Activated T-helper 2 cell treated with anti-CD3 and anti-CD28 coated beads, Interferon-gamma antibody, Interleukin-2, Interleukin-4, amounts not matched to agents 10 μg/mL and 5 μg/mL and 100 μg/mL, durations not matched to agents 14 hours and 24 hours and 36 hours (primary cell): Measurements from ENCODE around the gene PCF11. TPM values are rescaled to one million over a fixed set of nuclear protein-coding genes. Genes with fewer than 3 reads are reported as not detected.

Experiments
- DNase-seq: peaks from one replicate; pipeline ENCODE4 v3.0.0; 2021; ENCODE audit warnings: low spot score
- H3K27ac Mint-ChIP-seq: one replicate; pipeline ENCODE4 v1.8.0; 2021; ENCODE audit warnings: mixed read lengths
- H3K27me3 Mint-ChIP-seq: one replicate; pipeline ENCODE4 v1.8.0; 2021; ENCODE audit warnings: low read depth, mixed read lengths
- H3K36me3 Mint-ChIP-seq: one replicate; pipeline ENCODE4 v1.8.0; 2021; ENCODE audit warnings: low read depth, mixed read lengths
- H3K4me1 Mint-ChIP-seq: one replicate; pipeline ENCODE4 v1.8.0; 2021; ENCODE audit warnings: low read depth, mixed read lengths
- H3K4me3 Mint-ChIP-seq: one replicate; pipeline ENCODE4 v1.8.0; 2021; ENCODE audit warnings: low read depth, mild to moderate bottlenecking, moderate library complexity, mixed read lengths
- H3K9me3 Mint-ChIP-seq: one replicate; pipeline ENCODE4 v1.8.0; 2021; ENCODE audit warnings: mixed read lengths
- intact Hi-C: fragments of 100-400 bp; cut with micrococcal nuclease; formaldehyde crosslinking; loops from one replicate; pipeline ENCODE4 v1.15.1; 2023
- total RNA-seq: library from RNA; stranded (reverse); gene quantifications from 2 replicates; pipeline ENCODE4 v1.2.3, GENCODE V29; 2022

Gene PCF11
- 62.9 and 63.0 TPM in 2 replicates for total RNA-seq

GRCh38 chr11:83156996-83157593 lies at the start of gene PCF11:
TSS of gene PCF11 (plus strand) at chr11:83157131. CDS start at chr11:83157440, 309 bp downstream.
- Mint-ChIP-seq H3K27me3 (no peaks in the 10 kb centered on the region), H3K4me1 (peaks cover 29% of the 10 kb centered on the region), H3K9me3 (no peaks in the 10 kb centered on the region), H3K36me3 (peaks cover 53% of the 10 kb centered on the region), H3K27ac (peak within 1 kb of the TSS; percentile 100), H3K4me3 (peak within 1 kb of the TSS; percentile 99)
- intact Hi-C loops: loop anchor here (1.0 to 2.0 kb wide), 8 partner anchors 36 to 256 kb away; partner anchors contain the start of genes ANKRD42, CCDC90B, DDIAS and RAB30
- DNase-seq: no peak

- no peaks in the 10 kb centered on the region for H3K9me3 Mint-ChIP-seq
- intact Hi-C loops: no loop called here
- no peaks in the 10 kb centered on the region for H3K36me3 Mint-ChIP-seq
- H3K4me3 Mint-ChIP-seq: no peak overlapping the region
- H3K4me1 Mint-ChIP-seq: peaks cover 17% of the 10 kb centered on the region
- peaks cover 1% of the 10 kb centered on the region for H3K27me3 Mint-ChIP-seq
- no peak overlapping the region for H3K27ac Mint-ChIP-seq
- DNase-seq: no peak
Observed at GRCh38 chr11:83112886-83113285, 44.0 kb upstream of the PCF11 start.

DNA sequence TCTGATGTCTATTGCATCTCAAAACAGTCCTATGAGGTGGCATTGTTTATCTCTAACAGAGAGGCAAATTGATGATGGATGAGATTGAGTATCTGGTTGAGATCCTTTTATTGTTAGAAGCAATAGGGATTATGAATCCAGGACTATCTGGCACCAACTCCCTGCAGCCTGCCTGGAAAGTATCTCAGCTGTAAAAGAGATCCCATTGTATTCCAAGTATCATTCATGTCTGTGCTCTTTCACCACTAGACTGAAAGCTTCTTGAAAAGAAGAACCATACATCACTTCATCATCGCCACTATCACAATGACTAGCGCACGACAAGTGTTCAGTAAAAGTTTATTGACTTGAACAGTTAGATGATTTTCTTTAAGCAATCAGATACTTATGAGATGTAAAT lies 41.9 kb upstream of the PCF11 start:
- no peak for DNase-seq

GRCh38 chr11:83115551-83115950 lies 41.4 kb upstream of the PCF11 start:
- Mint-ChIP-seq H3K4me1 (peaks cover 35% of the 10 kb centered on the region), H3K27ac (no peak overlapping the region), H3K36me3 (no peaks in the 10 kb centered on the region), H3K4me3 (no peak overlapping the region), H3K27me3 (no peaks in the 10 kb centered on the region), H3K9me3 (no peaks in the 10 kb centered on the region)
- no peak for DNase-seq
- intact Hi-C loops: loop anchor here (5.0 kb wide), 1 partner anchor 43 kb away; the partner anchor contains the start of gene RAB30

More for the DNA sequence above, 41.9 kb upstream of the PCF11 start:
- Mint-ChIP-seq H3K36me3 (no peaks in the 10 kb centered on the region), H3K9me3 (no peaks in the 10 kb centered on the region), H3K27me3 (no peaks in the 10 kb centered on the region), H3K27ac (no peak overlapping the region), H3K4me1 (peaks cover 32% of the 10 kb centered on the region), H3K4me3 (no peak overlapping the region)
- intact Hi-C loops: loop anchor here (5.0 kb wide), 1 partner anchor 43 kb away; the partner anchor contains the start of gene RAB30

DNA sequence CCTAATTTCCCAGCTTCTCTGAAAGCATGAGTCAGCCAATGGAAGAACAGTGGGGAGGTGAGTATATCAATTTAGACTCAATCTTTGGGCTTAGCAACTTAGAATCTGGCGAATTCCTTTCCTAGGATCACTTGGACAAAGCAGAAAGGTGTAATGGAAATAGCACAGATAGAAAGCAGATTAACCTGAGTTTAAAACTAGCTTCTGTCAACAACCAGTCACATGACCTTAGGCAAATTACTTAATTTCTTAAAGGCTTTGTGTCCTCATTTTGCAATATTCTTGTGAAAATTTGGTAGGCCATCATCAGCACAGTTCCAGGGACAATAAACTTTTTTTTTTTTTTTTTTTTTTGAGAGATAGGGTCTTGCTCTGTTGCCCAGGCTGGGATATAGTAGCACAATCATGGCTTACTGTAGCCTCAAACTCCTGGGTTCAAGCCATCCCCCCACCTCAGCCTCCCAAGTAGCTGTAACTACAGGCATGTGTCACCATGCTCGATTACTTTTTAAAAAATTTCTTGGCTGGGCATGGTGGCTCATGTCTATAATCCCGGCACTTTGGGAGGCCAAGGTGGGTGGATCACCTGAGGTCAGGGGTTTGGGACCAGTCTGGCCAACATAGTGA lies 40.8 kb upstream of the PCF11 start:
- Mint-ChIP-seq H3K27me3 (no peaks in the 10 kb centered on the region), H3K9me3 (no peaks in the 10 kb centered on the region), H3K4me3 (peak overlapping the region; percentile 45), H3K27ac (no peak overlapping the region), H3K4me1 (peaks cover 35% of the 10 kb centered on the region), H3K36me3 (no peaks in the 10 kb centered on the region)
- no peak for DNase-seq
- intact Hi-C loops: loop anchor here (5.0 kb wide), 1 partner anchor 44 kb away; the partner anchor contains the start of gene RAB30

- H3K4me3 Mint-ChIP-seq: no peak overlapping the region
- intact Hi-C loops: loop anchor here (2.0 to 5.0 kb wide), 2 partner anchors 38 to 47 kb away; partner anchors contain the start of genes PCF11 and RAB30
Observed at GRCh38 chr11:83118814-83119213, 38.1 kb upstream of the PCF11 start.

DNA sequence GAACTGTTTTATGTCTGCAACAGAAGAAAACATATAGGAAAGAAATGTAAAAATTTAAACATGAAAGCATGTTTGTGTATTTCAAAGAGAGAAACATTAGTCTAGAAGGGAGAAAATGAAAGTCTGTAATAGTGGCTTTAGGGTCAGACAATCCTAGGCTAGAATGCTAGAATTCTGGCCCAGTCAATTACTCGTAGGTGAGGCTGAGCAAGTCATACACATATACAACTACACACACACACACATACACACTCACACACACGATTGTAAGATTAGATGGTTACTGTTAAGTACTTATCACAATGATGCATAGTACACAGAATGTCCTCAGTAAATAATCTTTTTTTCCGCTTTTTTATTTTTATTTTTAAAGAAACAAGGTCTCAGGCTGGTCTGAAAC lies 37.7 kb upstream of the PCF11 start:
- peaks cover 49% of the 10 kb centered on the region for H3K4me1 Mint-ChIP-seq

More at GRCh38 chr11:83118814-83119213, 38.1 kb upstream of the PCF11 start:
- H3K27ac Mint-ChIP-seq: no peak overlapping the region
- peaks cover 49% of the 10 kb centered on the region for H3K4me1 Mint-ChIP-seq
- no peaks in the 10 kb centered on the region for H3K27me3 Mint-ChIP-seq
- DNase-seq: no peak
- H3K9me3 Mint-ChIP-seq: no peaks in the 10 kb centered on the region
- H3K36me3 Mint-ChIP-seq: no peaks in the 10 kb centered on the region

DNA sequence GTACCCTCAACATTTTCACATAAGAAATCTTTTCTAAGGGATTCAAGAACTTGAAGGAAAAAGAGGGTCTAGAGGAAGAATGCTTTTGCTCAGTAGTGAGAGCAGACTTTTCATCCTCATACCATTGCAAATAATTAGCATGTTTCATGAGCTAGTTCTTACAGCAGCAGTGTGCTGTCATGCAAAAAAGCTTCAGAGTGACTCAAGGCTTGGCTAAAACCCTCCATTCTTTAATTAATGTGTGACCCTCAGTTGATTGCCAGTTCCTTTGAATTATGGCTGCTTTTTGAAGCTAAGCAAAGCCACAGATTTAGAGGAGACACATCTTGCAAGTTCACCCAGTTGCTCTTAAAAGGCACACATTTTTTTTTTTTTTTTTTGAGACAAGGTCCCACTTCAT lies 36.6 kb upstream of the PCF11 start:
- H3K4me1 Mint-ChIP-seq: peaks cover 44% of the 10 kb centered on the region
- no peak overlapping the region for H3K27ac Mint-ChIP-seq
- H3K27me3 Mint-ChIP-seq: no peaks in the 10 kb centered on the region
- no peak for DNase-seq
- no peak overlapping the region for H3K4me3 Mint-ChIP-seq
- intact Hi-C loops: no loop called here
- H3K9me3 Mint-ChIP-seq: no peaks in the 10 kb centered on the region
- no peaks in the 10 kb centered on the region for H3K36me3 Mint-ChIP-seq

More for the DNA sequence above, 37.7 kb upstream of the PCF11 start:
- Mint-ChIP-seq H3K36me3 (no peaks in the 10 kb centered on the region), H3K4me3 (no peak overlapping the region), H3K9me3 (no peaks in the 10 kb centered on the region), H3K27me3 (no peaks in the 10 kb centered on the region), H3K27ac (no peak overlapping the region)
- DNase-seq: no peak
- intact Hi-C loops: loop anchor here (2.0 to 5.0 kb wide), 2 partner anchors 38 to 47 kb away; partner anchors contain the start of genes PCF11 and RAB30

GRCh38 chr11:83122050-83122449 lies 34.9 kb upstream of the PCF11 start:
- Mint-ChIP-seq H3K27me3 (no peaks in the 10 kb centered on the region), H3K4me3 (no peak overlapping the region), H3K9me3 (no peaks in the 10 kb centered on the region), H3K4me1 (peaks cover 36% of the 10 kb centered on the region), H3K36me3 (no peaks in the 10 kb centered on the region), H3K27ac (no peak overlapping the region)
- no peak for DNase-seq
- intact Hi-C loops: no loop called here

GRCh38 chr11:83122766-83123165 lies 34.2 kb upstream of the PCF11 start:
- Mint-ChIP-seq H3K9me3 (no peaks in the 10 kb centered on the region), H3K36me3 (no peaks in the 10 kb centered on the region), H3K4me3 (no peak overlapping the region), H3K4me1 (peaks cover 33% of the 10 kb centered on the region), H3K27ac (no peak overlapping the region), H3K27me3 (no peaks in the 10 kb centered on the region)
- intact Hi-C loops: no loop called here
- no peak for DNase-seq

- Mint-ChIP-seq H3K4me1 (peaks cover 19% of the 10 kb centered on the region), H3K36me3 (no peaks in the 10 kb centered on the region), H3K4me3 (no peak overlapping the region), H3K9me3 (no peaks in the 10 kb centered on the region), H3K27me3 (no peaks in the 10 kb centered on the region), H3K27ac (no peak overlapping the region)
- intact Hi-C loops: no loop called here
- DNase-seq: no peak
Observed at GRCh38 chr11:83124636-83125424, 32.1 kb upstream of the PCF11 start.

DNA sequence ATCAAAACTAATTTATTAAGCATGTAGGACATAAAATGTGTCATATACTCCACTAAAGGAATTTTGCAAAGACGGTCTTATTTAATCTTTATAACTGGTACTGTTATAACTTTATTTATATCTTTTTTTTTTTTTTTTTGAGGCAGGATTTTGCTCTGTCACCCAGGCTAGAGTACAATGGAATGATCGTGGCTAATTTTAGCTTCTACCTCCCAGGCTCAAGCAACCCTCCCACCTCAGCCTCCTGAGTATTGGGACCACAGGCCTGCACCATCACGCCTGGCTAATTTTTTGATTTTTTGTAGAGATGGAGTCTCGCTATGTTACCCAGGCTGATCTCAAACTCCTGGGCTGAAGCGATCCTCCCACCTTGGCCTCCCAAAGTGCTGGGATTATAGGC lies 31.4 kb upstream of the PCF11 start:
- Mint-ChIP-seq H3K9me3 (no peaks in the 10 kb centered on the region), H3K4me1 (peaks cover 15% of the 10 kb centered on the region), H3K36me3 (no peaks in the 10 kb centered on the region), H3K27ac (no peak overlapping the region), H3K4me3 (no peak overlapping the region), H3K27me3 (no peaks in the 10 kb centered on the region)
- intact Hi-C loops: no loop called here
- DNase-seq: no peak

- intact Hi-C loops: no loop called here
- Mint-ChIP-seq H3K36me3 (no peaks in the 10 kb centered on the region), H3K27ac (no peak overlapping the region), H3K4me1 (peaks cover 9% of the 10 kb centered on the region), H3K9me3 (peaks cover 3% of the 10 kb centered on the region), H3K27me3 (peaks cover 2% of the 10 kb centered on the region), H3K4me3 (no peak overlapping the region)
- DNase-seq: no peak
Observed at GRCh38 chr11:83127310-83127637, 29.7 kb upstream of the PCF11 start.
